Measurements from ENCODE around the gene SQSTM1.

Gene SQSTM1

DNA sequence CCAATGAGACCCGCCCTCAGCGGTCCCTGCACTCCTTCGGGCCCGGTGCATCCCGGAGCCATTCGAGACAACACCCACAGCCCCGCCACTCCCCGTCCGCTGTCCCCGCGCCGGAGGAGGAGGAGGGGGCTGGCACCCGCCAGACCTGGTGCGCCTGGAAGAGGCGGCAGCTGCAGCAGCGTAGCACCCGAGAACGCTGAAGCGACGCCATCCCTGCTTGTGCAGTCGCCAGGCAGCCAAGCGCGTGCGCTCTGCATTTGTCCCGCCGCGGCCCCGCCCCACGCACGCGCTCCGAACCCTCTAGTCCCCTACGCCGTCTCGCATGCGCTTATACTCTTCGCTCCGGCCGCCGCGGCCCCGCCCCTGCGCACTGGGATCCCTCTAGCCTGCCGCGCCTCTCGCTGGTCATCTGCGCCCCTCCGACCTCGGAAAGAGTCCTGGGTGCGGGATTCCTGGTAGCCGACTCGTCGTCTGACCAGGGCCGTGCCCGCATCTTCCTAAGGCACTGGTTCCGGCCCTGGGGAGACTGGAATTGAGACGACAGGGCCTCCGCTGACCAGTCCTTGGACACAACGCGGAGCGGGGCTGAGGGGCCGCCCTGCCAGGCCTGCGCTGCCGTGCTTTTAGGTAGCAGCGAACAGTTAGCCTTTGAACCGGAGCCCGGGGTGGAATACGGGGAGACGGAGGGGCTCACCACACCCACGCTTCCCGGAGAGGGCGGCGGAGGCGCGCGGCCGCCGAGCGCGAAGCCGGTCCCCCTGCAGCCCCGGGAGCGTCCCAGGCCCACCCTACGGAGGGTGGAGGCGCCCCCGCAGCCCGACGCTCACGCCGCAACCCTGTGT, 38.1 kb downstream of the SQSTM1 start, which contains the start of gene MRNIP:
MRNIP (minus strand) TSS at position 232 of the 842 bp plus-strand sequence; CDS start at position 211, 21 bp downstream.
- peaks cover 29% of the 10 kb centered on the region for H3K4me1 Mint-ChIP-seq
- peak within 1 kb of the TSS; percentile 93 for H3K4me3 Mint-ChIP-seq
- H3K27me3 Mint-ChIP-seq (ENCODE audit: low read depth, poor library complexity) = peaks cover 10% of the 10 kb centered on the region
- peak; percentile 98 for DNase-seq
- peak within 1 kb of the TSS; percentile 97 for H3K27ac Mint-ChIP-seq
- no peaks in the 10 kb centered on the region for H3K9me3 Mint-ChIP-seq
- peaks cover 47% of the 10 kb centered on the region for H3K36me3 Mint-ChIP-seq (ENCODE audit: low read depth)
- TF ChIP-seq, protein P1, sequence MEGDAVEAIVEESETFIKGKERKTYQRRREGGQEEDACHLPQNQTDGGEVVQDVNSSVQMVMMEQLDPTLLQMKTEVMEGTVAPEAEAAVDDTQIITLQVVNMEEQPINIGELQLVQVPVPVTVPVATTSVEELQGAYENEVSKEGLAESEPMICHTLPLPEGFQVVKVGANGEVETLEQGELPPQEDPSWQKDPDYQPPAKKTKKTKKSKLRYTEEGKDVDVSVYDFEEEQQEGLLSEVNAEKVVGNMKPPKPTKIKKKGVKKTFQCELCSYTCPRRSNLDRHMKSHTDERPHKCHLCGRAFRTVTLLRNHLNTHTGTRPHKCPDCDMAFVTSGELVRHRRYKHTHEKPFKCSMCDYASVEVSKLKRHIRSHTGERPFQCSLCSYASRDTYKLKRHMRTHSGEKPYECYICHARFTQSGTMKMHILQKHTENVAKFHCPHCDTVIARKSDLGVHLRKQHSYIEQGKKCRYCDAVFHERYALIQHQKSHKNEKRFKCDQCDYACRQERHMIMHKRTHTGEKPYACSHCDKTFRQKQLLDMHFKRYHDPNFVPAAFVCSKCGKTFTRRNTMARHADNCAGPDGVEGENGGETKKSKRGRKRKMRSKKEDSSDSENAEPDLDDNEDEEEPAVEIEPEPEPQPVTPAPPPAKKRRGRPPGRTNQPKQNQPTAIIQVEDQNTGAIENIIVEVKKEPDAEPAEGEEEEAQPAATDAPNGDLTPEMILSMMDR (IDR thresholded peaks at IDR 0.05) = no peak

DNA sequence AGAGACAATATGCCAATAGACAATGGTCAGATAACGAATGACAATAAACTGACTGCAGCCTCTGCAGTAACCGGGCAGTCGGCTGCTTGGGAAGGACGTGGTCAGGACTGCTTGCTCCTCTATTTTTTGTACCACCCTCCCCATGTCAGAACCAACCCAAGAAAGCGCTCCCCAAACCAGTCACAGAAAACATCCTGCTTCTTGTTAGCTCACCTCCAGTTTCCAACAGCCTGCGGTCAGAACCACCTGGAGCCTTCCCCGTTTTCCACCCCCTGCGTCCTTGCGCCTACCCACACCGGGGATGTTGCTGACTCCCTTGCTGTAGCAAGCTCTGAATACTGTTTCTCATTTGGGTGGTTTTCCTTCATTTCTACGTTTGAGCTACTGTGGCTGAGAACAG, 39.6 kb downstream of the SQSTM1 start:
- Mint-ChIP-seq H3K9me3 (no peaks in the 10 kb centered on the region), H3K4me1 (peaks cover 29% of the 10 kb centered on the region), H3K4me3 (peak overlapping the region; percentile 93), H3K27me3 (ENCODE audit: low read depth, poor library complexity) (peaks cover 10% of the 10 kb centered on the region), H3K36me3 (ENCODE audit: low read depth) (peaks cover 40% of the 10 kb centered on the region), H3K27ac (peak overlapping the region; percentile 44)
- DNase-seq = no peak
- TF ChIP-seq, protein P1 (IDR thresholded peaks at IDR 0.05) = no peak

DNA sequence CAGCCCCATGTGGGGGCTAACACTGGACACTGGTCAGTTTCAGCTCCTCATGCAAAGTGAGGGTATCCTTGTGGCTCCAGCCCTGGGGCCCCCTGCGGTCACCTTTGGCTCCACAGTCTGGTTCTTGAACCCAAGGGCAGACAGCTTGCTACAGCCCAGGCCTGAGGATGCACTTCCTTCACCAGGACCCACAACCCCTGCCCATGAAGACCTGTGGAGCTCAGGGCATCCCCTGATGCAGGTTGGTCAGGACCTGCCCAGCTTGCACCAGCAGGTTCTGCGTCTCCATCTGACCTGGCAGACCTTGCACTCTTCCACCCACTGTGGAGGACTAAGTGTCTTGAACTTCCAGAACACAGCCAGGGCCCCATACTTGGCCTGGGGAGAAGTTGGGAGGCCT, 41.6 kb downstream of the SQSTM1 start:
- Mint-ChIP-seq H3K4me3 (no peak overlapping the region), H3K27ac (no peak overlapping the region), H3K4me1 (peaks cover 33% of the 10 kb centered on the region), H3K27me3 (ENCODE audit: low read depth, poor library complexity) (peaks cover 12% of the 10 kb centered on the region), H3K36me3 (ENCODE audit: low read depth) (peaks cover 38% of the 10 kb centered on the region), H3K9me3 (no peaks in the 10 kb centered on the region)
- DNase-seq = no peak
- TF ChIP-seq, protein P1 (IDR thresholded peaks at IDR 0.05) = no peak

DNA sequence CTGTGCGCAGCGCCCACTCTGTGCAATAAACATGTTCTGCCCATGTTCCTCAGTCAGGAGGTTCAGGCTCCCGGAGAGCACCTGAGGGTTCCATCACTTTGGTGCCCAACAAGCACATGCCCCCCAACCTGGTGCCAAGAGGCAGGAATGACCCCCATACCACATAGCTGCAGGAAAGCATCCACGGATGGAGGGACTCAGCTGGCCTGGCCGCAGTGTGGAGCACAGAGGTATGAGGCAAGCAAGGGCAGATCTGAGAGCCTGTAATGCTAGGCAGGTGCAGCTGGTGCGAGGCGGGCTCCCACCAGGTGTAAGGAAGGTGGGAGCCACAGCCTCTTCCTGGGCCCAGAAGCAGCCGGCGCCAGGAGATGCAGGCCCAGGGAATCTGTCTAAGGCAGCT, 42.2 kb downstream of the SQSTM1 start:
- Mint-ChIP-seq H3K36me3 (ENCODE audit: low read depth) (peaks cover 35% of the 10 kb centered on the region), H3K27me3 (ENCODE audit: low read depth, poor library complexity) (peaks cover 12% of the 10 kb centered on the region), H3K9me3 (no peaks in the 10 kb centered on the region), H3K4me1 (peaks cover 33% of the 10 kb centered on the region), H3K27ac (no peak overlapping the region), H3K4me3 (no peak overlapping the region)
- TF ChIP-seq, protein P1 (IDR thresholded peaks at IDR 0.05) = no peak
- DNase-seq = no peak

DNA sequence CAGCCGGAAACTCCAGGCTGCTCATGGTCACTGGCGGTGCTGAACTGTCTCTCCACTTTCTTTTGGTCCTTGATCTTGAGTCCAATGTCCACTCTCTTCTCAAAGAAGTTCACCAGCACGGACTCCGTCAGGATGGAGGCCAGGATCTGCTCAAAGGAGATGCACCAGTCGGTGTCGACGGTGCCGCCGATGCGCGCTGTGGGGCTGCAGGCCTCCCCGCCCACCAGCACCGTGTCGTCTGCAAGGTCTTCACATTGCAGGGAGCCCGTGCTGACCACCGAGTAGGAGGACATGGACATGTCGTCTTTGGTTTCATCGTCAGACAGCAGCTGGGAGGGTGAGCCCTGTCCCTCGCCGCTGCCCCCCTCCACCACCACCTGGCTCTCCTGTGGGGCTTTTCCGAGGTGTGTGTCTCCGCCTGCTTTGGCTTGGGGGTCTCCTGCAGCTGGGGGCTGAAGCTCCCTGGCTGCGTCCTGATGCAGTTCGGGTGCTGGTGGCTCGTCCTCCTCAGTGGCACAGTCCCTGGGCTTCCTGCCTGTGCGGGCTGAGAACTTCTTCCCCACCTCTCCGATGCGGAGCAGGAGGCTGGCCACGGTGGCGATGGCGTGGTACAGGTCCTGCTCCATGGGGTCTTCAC, 42.9 kb downstream of the SQSTM1 start:
- Mint-ChIP-seq H3K9me3 (no peaks in the 10 kb centered on the region), H3K4me3 (no peak overlapping the region), H3K36me3 (ENCODE audit: low read depth) (peaks cover 39% of the 10 kb centered on the region), H3K27ac (peak overlapping the region; percentile 54), H3K4me1 (peaks cover 32% of the 10 kb centered on the region), H3K27me3 (ENCODE audit: low read depth, poor library complexity) (peaks cover 12% of the 10 kb centered on the region)
- TF ChIP-seq, protein P1 (IDR thresholded peaks at IDR 0.05) = no peak
- DNase-seq = no peak

Data from nephron progenitor cell (in vitro differentiated cells).